ENCODE data around the gene FOXR1. TPM values are rescaled to one million over a fixed set of nuclear protein-coding genes. Genes with fewer than 3 reads are reported as not detected.
"Not testable (repeated sequence)": the region's sequence is repeated elsewhere in the genome, so short reads cannot be mapped to it uniquely, and the experiment has no call there.

Gene FOXR1
- total RNA-seq, 2 experiments from 2014 or later, result not detected

DNA sequence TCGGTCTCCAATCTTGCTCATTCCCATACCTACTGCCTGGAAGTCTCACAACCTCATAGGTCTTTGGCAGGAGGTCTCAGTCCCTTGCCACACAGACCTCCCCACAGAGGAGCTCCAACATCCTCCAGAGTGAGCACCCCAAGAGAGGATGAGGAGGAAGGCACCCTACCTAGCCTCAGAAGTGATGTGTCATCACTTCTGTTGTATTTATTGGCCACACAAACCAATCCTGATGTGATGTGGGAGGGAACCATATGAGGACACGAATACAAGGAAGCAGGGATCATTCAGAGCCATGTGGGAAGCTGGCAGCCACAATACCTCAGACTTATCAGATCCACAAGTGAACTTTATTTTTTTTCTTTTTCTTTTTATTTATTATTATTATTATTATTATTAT lies 24.5 kb upstream of the FOXR1 start:
- intact Hi-C loops (cut with micrococcal nuclease), result loop anchor here (5.0 kb wide), 1 partner anchor 240 kb away; no protein-coding TSS in a partner anchor
- Mint-ChIP-seq H3K9me3 (no peaks in the 10 kb centered on the region), H3K27ac (no peak overlapping the region), H3K4me1 (ENCODE audit: low read depth) (peaks cover 5% of the 10 kb centered on the region), H3K36me3 (ENCODE audit: low read depth) (no peaks in the 10 kb centered on the region), H3K4me3 (no peak overlapping the region), H3K27me3 (no peaks in the 10 kb centered on the region)
- CTCF ChIA-PET, result interaction anchor here (1.5 to 3.8 kb wide), 3 partner anchors 10 to 257 kb away, joined by 6 to 18 read pairs (median 6); no protein-coding TSS in a partner anchor
- TF ChIP-seq, protein P1, sequence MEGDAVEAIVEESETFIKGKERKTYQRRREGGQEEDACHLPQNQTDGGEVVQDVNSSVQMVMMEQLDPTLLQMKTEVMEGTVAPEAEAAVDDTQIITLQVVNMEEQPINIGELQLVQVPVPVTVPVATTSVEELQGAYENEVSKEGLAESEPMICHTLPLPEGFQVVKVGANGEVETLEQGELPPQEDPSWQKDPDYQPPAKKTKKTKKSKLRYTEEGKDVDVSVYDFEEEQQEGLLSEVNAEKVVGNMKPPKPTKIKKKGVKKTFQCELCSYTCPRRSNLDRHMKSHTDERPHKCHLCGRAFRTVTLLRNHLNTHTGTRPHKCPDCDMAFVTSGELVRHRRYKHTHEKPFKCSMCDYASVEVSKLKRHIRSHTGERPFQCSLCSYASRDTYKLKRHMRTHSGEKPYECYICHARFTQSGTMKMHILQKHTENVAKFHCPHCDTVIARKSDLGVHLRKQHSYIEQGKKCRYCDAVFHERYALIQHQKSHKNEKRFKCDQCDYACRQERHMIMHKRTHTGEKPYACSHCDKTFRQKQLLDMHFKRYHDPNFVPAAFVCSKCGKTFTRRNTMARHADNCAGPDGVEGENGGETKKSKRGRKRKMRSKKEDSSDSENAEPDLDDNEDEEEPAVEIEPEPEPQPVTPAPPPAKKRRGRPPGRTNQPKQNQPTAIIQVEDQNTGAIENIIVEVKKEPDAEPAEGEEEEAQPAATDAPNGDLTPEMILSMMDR (IDR thresholded peaks at IDR 0.05), result no peak
- ATAC-seq (no peak), DNase-seq (no peak)
- POLR2A ChIA-PET, result interaction anchor here (1.0 kb wide), 1 partner anchor 156 kb away, joined by 3 read pairs; the partner anchor contains the start of gene DDX6

DNA sequence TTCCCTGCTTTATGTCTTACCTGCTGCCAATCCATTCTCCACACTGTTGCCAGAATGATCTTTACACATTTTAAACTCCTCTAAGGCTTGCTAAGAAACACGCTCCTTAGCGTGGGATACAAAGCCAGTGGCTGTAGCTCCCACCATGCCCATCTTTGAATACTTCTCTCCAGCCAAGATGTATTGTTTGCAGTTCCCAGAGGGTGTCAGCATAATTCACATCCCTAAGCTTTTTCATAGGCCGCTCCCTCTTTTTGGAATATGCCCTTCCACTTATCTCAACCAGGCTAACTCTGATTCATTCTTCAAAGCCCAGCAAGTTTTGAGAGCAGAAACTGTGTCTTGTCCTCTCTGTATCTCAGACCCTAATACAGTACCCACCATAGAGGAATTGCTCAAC lies 23.6 kb upstream of the FOXR1 start:
- H3K4me1 Mint-ChIP-seq (ENCODE audit: low read depth), result peaks cover 5% of the 10 kb centered on the region
- intact Hi-C loops (cut with micrococcal nuclease), result loop anchor here (5.0 kb wide), 1 partner anchor 241 kb away; no protein-coding TSS in a partner anchor
- DNase-seq (no peak), ATAC-seq (no peak)
- H3K36me3 Mint-ChIP-seq (ENCODE audit: low read depth), result no peaks in the 10 kb centered on the region
- no peaks in the 10 kb centered on the region for H3K9me3 Mint-ChIP-seq
- CTCF ChIA-PET, result interaction anchor here (0.8 to 3.8 kb wide), 4 partner anchors 9 to 258 kb away, joined by 3 to 18 read pairs (median 5); partner anchors contain the start of gene BCL9L
- no peak overlapping the region for H3K4me3 Mint-ChIP-seq
- no peaks in the 10 kb centered on the region for H3K27me3 Mint-ChIP-seq
- POLR2A ChIA-PET, result interaction anchor here (0.7 kb wide), 1 partner anchor 22 kb away, joined by 3 read pairs; the partner anchor contains the start of gene BCL9L
- H3K27ac Mint-ChIP-seq, result no peak overlapping the region
- TF ChIP-seq, protein P1 (IDR thresholded peaks at IDR 0.05), result no peak

DNA sequence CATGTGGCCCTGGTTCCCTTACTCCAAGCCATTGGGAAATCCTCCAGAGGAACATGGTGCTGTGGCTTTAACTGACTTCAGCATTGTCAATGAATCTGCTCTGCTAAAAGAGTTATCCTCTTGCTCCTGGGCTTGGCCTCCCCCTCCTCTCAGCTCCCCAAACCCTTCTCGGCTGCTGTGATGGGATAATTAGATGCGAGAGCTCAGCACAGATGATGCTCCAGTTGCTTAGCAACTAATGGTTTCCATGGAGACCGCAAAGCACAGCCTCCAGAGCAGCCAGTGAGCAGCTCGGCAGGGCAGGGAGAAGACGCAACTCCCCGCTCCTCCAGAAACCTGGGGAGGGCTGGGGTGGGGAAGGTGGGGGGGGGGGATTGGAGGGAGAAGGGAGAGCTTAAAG lies 18.3 kb upstream of the FOXR1 start:
- TF ChIP-seq, protein P1 (IDR thresholded peaks at IDR 0.05), result no peak
- POLR2A ChIA-PET, result no interaction called here
- no peaks in the 10 kb centered on the region for H3K27me3 Mint-ChIP-seq
- peaks cover 3% of the 10 kb centered on the region for H3K4me1 Mint-ChIP-seq (ENCODE audit: low read depth)
- CTCF ChIA-PET, result interaction anchor here (1.0 to 2.3 kb wide), 4 partner anchors 23 to 47 kb away, joined by 3 to 7 read pairs (median 4); partner anchors contain the start of gene BCL9L
- no peaks in the 10 kb centered on the region for H3K36me3 Mint-ChIP-seq (ENCODE audit: low read depth)
- H3K9me3 Mint-ChIP-seq, result no peaks in the 10 kb centered on the region
- no peak overlapping the region for H3K27ac Mint-ChIP-seq
- no peak overlapping the region for H3K4me3 Mint-ChIP-seq
- intact Hi-C loops (cut with micrococcal nuclease), result no loop called here
- no peak for DNase-seq
- ATAC-seq, result no peak

DNA sequence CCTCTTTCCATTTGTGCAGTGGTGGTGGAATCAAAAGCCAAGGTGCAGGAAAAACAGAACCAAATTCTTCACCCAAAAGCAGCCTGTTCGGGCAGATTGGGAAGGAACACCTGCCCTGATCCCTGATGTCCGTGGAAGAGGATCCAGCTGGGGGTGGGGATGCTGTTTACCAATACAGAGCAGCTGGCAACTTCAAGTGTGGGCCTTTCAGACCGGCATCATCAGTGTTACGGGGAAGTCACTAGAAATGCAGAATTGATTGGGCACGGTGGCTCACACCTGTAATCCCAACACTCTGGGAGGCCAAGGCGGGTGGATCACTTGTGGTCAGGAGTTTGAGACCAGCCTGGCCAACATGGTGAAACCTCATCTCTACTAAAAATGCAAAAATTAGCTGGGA lies 17.6 kb upstream of the FOXR1 start:
- H3K27me3 Mint-ChIP-seq; H3K36me3 Mint-ChIP-seq (ENCODE audit: low read depth); H3K27ac Mint-ChIP-seq; H3K4me1 Mint-ChIP-seq (ENCODE audit: low read depth); ATAC-seq; H3K4me3 Mint-ChIP-seq; DNase-seq; intact Hi-C loops (cut with micrococcal nuclease); H3K9me3 Mint-ChIP-seq: not testable (repeated sequence)
- ChIA-PET POLR2A (interaction anchor here (0.9 kb wide), 1 partner anchor 257 kb away, joined by 3 read pairs; no protein-coding TSS in a partner anchor), CTCF (interaction anchor here (1.1 to 1.2 kb wide), 4 partner anchors 24 to 264 kb away, joined by 3 to 5 read pairs (median 4); partner anchors contain the start of gene BCL9L)

DNA sequence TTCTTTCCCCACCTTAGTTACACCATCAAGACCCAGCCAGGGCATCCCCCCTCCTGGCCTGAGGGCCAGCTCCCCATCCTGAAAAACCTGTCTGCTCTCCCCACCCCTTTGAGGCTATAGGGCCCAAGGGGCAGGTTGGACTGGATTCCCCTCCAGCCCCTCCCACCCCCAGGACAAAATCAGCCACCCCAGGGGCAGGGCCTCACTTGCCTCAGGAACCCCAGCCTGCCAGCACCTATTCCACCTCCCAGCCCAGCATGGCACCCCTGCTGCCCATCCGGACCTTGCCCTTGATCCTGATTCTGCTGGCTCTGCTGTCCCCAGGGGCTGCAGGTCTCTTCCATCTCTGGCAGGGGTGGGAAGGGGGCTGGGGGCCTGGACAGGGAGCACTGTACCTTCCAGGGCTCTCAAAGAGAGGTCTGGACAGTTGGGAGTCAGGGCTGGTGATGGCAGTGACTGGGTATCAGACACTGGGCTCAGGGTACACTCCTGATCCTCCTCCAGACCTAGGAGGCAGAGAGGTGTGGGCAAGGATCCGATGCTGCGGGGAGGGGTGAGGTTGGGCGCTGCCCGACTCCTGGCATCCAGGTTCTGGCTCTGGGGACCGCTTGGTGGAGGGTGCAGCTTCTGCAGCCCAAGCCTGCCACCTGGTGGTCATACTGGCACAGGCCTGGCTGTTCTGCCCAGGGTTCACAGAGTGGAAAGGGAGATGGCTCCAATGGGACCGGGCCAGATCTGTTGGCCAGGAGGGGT lies 15.3 kb upstream of the FOXR1 start, which contains the start of gene UPK2:
Gene UPK2 (plus strand): TSS at position 205 of the 753 bp plus-strand sequence. CDS start 53 bp downstream, at position 258.
- H3K4me3 Mint-ChIP-seq, result no peak within 1 kb of the TSS
- no peaks in the 10 kb centered on the region for H3K27me3 Mint-ChIP-seq
- no peaks in the 10 kb centered on the region for H3K9me3 Mint-ChIP-seq
- peak; percentile 99 for ATAC-seq
- ChIA-PET CTCF (interaction anchor here (0.6 to 3.5 kb wide), 21 partner anchors 8 to 361 kb away, joined by 3 to 23 read pairs (median 5); partner anchors contain the start of genes BCL9L, CXCR5 and DDX6), POLR2A (interaction anchor here (1.1 to 1.2 kb wide), 3 partner anchors 45 to 320 kb away, joined by 3 to 4 read pairs (median 3); no protein-coding TSS in a partner anchor)
- no peaks in the 10 kb centered on the region for H3K36me3 Mint-ChIP-seq (ENCODE audit: low read depth)
- H3K27ac Mint-ChIP-seq, result no peak within 1 kb of the TSS
- intact Hi-C loops (cut with micrococcal nuclease), result loop anchor here (2.0 kb wide), 1 partner anchor 49 kb away; no protein-coding TSS in a partner anchor
- H3K4me1 Mint-ChIP-seq (ENCODE audit: low read depth), result peaks cover 3% of the 10 kb centered on the region
- TF ChIP-seq, protein P1 (IDR thresholded peaks at IDR 0.05), result peak; percentile 80
- DNase-seq, result peak; percentile 93

Measured in activated CD8-positive, alpha-beta T cell treated with anti-CD3 and anti-CD28 coated beads for 36 hours (primary cell).